Stimulated activated CD4-positive, alpha-beta T cell treated with anti-CD3 and anti-CD28 coated beads, Interleukin-4, amount 100 ng/mL, for 1 hour (primary cell): Measurements from ENCODE around the gene OGFOD1.

Source experiments
- DNase-seq: peaks from one replicate; pipeline ENCODE4 v3.0.0-alpha.2; 2020

OGFOD1 gene

DNA sequence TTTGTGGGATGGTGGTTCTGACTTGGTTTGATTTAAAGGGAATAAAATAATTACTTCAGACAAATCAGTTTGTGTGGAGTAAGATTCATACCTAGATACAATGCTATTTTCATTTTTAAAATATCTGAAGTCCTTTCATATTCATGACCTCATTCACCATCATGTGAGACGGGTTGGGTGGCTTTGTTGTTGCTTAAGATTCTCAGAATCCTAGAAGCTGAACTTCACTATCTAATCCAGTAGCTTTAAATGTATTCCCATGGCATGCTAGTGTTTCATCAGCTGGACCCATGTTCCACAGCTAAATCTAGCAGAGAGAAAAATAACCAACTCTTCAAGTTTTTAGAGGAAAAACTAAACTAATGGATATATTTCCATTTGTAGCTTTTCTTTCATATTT is 23.3 kb upstream of the OGFOD1 start:
- DNase-seq, result no peak

DNA sequence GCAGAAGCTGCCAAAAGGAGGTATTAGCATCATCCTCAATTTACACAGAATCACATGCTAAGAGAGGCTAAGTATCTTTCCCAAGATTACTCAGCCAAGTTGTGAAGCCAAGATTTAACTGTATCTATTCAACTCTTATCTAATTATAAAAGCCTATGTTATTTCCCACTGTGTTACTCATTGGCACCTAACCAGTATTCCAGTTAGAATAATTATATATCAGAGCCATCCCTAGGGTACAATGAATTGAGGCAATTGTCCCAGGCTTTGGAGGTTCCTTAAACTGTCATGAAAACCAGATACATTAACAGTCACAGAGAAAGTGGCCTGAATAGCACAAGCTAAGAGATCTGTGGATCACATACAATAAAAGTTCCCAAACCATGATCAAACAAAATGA is 15.1 kb upstream of the OGFOD1 start:
- DNase-seq, result no peak

DNA sequence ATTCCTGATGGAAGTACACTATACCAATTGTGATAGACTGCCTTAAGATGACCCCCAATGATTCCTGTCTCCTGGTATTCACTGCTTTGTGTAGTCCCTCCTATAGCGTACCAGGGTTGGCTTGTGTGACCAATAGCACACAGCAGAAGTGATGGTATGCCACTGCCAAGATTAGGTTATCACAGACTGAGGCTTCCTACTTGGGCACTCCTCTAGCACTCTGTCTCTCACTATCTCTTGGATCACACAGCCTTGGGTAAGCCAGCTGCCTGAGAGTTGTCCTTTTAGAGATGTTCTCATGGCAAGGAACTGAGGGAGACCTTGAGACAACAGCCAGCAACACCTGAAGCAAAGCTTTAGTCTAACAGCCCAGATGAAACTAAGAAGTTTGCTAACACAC is 13.3 kb upstream of the OGFOD1 start:
- DNase-seq, result no peak

DNA sequence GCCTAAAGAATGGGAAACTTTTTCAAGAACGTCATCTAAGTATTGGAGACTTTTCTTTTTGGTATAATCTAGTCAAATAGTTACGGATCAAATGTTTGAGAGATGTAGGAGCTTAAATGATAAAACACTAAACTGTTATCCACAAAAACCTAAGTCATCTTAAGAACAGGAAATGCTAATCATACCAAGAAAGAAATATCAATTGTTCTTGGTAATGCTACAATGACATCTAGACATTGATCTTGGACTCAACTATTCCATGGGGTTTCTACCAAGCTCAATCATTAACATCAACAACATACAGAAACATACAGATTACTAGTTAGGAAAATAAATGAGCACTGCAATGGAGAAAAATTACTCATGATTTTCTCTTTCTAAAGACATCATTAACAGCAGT is 4.1 kb upstream of the OGFOD1 start:
- DNase-seq, result no peak

DNA sequence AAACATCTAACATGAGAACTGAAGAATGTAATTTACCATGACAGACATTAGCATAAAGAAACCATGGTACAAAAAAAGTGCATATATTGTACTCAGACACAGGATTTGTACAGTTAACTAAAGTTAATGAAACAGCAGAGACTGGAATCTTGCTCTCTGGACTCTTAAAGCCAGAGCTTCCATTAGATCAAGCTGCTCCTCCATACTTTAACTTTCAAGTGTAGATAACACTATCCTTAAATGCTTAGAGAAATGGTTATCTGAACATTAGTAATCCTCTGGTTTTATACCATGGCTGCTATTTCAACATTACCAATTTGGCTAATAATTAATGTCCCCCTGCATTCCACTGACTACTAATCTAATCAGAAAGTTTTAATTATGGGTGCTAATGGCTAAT is 3.3 kb upstream of the OGFOD1 start:
- no peak for DNase-seq

DNA sequence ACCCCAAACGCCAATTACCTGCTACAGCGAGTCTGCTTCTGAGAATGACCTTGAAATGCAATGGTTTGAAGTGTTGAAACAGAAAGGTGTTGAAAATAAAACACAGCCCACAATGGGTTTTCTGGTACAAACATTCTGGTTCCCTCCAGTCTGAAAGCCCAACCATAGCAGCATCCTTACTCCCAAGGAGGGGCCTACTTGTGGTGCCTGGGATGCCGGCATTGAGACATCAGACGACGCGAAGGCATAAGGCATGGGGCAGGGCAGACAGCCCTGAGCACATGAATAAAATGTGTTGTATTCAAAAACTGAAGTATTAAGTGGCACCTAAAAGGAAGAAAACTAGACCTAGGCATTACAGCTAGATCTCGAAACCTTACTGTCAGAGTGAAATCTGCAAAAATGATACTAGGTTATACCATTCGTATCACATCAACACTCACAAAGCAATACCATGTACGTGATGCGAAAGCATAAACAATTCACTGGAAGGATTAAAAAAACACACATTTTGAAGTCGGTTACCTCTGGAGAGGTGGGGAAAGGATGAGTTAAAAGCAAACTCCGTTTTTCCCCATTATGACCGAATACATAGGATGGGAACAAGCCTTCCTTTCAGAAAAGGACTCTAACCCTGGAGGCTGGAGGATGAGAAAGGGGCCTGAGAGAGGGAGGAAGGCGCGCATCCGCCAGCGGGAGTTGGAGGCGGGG is 924 bp upstream of the OGFOD1 start:
- DNase-seq, result no peak

DNA sequence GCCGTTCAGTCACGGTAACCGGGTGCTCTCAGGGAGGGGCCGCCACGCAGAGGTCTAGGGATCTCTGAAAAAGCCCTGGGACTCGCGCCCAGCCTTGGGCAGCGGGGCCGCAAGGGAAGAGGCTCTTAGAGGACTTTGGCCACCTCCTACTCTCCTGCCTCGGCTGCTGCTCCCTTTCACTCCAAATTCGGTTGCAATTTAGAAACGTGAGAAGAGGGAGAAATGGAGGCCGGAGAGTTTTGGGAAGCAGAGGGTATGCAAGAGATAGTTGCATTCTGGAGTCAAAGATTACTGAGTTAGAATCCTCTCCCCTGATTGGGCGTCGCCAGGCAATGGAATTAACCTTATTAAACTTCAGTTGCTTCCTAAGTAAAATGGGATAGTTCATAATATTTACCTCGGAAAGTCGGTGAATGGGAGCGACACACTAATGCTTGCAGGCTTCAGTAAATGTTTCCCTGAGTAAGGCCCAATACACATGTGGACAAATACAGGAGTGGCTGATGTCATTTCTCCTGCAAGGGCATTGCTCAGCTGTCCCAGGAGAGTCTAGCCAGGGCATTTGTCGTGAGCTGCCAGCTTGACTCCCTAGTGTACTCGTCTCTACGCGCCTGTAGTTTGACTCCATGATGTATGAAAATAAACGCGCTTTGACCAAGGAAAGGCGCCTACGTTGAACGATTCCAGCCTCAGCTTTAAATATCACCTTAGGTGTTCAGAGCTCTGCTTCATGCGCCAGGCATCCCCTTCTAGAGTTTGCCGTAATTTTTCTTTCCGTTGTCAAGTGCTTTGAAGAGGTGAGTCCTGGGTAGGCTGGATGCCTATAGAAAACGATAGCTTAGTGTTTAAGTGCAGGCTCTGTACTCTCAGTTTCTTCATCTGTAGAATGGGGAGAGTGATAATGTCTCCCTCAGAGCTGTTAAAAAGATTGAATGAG is 667 bp downstream of the OGFOD1 start:
- peak; percentile 7 for DNase-seq

DNA sequence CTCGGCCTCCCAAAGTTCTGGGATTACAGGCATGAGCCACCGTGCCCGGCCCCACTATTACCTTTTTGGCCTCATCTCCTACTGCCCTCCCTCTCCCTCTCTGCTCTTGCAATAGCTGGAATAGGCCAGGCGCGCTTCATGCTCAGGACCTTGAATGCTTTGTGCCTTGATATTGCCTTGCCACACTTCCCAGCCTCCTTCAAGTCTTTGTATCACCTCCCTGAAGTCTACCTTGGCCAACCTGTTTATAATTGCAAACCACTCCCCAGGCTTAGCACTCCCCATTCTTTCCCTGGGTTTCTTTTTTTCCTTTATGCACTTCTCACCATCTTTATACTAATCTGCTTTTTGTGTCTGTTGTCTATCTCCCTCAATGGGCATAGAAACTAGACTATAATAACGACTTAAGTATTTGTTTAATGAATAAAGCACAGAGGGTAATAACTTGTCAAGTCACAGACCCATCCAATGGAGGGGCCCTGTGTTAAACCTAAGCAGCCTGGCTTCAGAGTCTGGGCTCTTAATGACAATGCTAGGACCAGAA is 6.6 kb downstream of the OGFOD1 start:
- no peak for DNase-seq

DNA sequence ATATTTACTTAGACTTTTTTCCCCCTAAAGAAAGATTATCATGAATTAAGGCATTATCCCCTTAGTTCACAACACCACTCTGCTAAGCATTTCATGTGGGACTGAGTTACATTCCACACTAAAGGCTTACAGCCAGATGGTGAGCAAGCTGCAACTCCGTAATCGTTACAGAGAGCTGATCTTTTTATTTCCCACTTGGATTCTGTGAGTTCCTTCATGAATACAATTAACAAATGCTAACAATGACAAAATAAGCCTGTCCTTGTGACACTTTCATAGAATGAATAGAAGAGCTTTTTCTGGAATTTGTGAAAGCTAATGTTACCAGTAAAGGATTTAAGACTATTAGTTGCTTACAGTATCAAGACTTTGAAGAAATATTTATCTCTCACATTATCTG is 8.7 kb downstream of the OGFOD1 start:
- DNase-seq, result no peak

DNA sequence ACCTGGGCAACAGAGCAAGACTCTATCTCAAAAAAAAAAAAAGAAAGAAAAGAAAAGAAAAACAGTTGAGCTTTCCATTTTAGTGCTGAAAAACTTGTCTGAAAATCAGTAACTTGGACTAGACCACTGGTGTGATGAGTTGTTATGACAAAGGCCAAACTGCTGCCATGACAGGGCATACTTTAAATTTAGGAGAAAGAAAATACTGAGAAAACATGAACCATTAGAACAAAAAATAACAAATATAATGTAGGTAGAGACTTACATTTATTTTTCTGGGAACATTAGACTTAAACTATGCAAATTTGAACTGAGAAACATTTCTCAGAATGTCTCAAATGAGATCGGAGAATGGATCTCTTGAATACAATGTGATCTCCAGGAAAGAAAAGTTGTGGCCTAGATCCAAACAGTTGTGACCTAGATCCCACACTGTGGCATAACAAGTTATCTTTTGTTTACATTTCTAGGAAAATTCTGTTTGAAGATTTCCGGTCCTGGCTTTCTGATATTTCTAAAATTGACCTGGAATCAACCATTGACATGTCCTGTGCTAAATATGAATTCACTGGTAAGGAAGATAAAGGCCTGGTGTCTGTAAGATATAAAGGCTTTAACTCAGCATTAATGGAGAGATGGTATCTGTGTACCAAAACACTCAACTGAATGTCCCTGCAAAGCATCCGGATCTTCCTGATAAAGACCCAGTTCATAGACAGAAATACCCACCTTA is 10.9 kb downstream of the OGFOD1 start:
- DNase-seq, result no peak

DNA sequence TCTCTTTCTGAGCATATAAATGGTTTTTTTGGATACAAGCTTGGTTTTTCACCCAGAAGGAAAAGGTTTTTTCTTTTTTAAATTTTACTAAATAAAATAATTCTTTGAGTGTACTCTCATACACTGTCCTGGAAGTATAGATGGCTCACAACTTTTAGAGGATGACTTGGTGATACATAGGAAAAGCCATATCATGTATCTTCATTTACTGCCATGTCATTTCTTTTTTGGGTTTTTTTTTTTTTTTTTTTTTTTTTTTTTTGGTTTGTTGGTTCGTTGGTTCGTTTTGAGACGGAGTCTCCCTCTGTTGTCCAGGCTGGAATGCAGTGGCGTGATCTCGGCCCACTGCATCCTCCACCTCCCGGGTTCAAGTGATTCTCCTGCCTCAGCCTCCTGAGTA is 11.8 kb downstream of the OGFOD1 start:
- no peak for DNase-seq

DNA sequence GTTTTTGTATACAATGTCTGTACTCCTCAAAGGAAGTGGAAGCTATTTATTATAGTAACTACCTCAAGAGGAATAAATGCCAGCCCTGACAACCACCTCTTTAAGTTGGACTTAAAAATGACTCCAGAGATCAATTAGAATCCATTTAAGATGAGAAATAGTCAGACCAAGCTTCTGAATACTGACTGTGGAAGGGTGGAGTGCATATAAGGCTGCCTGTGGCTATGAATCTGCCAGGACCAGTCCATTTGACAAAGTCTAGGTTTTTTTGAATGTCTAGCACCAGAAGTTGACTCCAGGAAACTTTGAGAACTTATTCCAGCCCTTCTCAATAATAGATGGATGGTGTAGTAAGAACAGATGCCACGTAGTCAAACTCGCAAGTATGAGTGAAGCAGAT is 15.0 kb downstream of the OGFOD1 start:
- DNase-seq, result no peak

DNA sequence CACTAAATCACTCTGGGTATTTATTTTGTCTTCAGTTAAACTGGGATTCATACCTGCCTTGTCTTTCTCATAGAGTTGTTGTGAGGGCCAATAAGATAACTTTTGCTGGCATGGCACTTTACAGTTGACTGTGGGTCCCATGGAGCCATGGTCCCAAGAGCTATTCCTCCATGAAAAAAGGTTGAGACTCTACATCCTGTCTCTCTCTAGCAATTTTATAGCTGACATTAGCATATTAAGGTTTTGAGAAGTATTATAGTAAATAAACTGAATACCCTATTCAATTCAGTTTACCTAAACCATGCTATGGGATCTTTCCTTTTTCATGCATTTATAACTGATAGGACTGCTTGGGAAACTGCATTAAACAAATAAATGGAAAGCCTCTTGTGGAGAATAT is 17.4 kb downstream of the OGFOD1 start:
- DNase-seq, result no peak

DNA sequence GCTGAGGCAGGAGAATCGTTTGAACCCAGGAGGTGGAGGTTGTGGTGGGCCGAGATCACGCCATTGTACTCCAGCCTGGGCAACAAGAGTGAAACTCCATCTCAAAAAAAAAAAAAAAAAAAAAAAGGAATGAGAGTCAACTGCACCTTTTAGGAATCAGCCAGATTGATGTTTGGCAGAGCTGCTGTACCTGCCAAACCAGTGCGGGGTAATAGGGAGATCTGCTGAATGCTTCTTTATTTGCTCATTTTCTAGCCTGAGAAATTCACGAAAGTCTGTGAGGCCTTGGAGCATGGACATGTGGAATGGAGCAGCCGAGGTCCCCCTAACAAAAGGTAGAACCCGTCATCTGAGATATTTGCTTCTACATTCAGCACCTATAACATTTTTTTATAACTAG is 18.4 kb downstream of the OGFOD1 start:
- DNase-seq, result no peak

DNA sequence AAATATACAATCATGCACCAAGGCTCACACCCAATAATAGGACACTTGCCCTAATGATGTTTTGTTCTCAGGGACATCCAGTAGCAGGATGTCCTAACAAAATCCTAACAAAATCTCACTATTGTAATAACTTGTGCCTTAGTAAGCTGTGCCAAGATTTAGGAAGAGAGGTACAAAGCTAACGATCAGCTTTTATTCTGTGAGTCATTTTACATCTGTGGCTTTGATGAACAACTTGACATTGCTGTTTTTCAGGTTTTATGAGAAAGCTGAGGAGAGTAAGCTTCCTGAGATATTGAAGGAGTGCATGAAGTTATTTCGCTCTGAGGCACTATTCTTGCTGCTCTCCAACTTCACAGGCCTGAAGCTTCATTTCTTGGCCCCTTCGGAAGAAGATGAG is 18.9 kb downstream of the OGFOD1 start:
- no peak for DNase-seq

DNA sequence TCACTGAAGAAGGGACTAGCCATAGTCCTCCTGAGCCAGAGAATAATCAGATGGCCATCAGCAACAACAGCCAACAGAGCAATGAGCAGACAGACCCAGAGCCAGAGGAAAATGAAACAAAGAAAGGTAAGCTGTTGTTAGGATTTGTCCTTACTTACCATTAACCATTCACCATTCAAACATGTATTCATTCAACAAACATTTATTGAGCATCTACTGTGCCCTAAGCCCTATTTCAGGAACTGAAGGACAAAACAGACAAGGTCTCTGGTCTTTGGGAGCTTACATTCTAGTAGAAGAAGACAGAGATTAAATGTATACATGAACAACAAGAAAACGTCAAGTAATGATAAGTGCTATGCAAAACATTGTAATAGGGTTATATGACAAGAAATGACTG is 19.3 kb downstream of the OGFOD1 start:
- no peak for DNase-seq

DNA sequence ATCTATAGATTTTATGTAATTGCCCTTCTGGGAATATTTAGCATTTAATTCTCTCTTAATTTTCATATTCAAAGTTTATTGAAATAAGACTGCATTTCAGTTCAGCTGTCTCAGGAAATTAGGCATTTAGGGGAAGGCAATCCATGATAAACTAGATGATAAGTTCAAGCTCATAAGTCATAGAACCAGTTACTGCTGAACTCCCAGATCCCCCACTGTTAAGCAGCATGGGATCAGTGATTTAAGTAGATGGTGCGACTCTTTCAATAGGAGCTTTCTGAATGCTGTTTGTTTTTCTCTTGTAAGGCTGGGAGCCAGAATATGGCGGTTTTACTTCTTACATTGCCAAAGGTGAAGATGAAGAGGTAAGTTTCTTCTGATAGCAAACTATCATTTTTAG is 23.8 kb downstream of the OGFOD1 start:
- no peak for DNase-seq

DNA sequence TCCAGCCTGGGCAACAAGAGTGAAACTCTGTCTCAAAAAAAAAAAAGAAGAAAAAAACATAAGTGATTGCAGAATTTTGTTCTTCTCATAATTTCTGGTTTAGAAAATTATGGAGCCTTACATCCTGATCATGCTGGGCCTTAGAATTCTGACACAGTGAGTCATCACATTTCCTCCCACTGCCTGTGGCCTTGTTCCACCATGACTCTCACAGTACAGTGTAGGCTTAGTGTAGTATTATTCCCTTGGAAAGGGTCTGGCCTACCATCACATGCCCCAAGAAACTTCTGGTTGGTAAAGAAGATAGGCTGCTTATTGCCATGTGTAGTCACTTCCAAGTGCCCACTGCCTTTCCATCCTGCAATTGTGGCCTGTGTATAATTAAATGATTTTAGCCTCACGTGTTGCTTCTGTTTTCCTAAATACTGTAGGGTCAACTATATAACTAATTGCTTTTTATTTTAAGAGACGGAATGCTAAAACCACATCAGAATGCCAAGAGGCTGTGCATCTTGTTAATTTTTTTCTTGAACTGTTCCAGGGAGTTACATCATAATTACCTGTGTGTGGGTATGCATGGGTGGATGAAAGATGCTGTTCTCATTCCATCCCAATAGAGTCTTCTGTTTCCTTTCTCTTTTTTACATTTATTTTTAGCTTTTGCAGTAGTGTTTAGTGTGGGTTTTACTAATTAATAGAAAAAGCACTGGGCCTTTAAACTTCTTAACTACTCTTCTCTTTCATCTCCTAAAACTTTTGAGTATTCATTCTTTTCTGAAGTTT is 25.9 kb downstream of the OGFOD1 start:
- no peak for DNase-seq

DNA sequence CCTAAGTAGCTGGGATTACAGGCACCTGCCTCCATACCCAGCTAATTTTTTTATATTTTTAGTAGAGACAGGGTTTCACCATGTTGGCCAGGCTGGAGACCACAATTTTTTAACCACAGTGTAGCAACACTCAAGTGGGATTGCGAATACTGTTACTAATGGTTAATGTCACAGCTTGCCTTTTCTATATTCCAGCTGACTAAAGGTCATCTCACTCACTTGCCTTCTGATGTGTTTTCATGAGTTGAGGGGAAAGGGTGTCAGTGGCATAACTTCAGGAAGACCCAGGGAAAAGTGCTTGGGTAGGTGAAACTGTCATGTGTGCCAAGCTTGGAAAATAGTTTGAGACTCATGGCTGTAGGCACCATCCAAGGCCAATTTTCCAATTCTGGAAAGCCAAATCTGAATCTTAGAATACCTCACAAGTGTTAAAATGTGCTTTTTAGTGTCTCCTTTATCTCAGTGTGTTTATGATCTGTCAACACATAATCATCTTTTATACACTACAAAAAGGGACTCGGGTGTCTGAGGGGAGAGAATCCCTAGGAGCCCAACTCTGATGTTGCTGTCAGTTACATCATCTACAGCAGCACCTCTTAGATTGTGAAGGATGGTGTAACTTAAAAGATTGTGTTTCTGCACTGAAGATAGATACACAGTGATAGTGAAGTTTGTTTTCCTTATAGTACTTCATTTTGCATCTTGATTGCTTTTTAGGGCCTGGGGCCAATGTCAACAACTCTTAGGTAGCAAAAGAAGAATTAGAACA is 27.1 kb downstream of the OGFOD1 start:
- DNase-seq, result no peak

DNA sequence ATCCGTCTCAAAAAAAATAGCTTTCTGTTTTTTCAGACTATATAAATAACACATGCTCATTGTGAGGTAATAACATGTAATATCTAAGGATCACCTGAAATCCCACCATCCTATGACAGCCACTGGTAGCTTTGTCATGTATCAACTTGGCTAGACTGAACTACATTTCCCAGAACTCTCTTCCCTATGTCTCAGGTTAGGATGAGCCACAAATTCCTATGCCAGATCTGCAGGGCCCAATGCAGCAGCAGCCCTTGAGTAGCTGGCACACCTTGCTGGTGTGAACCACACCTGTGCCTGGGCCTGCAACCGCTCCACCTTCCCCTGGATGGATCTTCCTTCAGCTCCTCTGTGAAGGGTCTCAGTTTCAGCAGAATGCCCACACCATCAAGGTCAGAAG is 28.1 kb downstream of the OGFOD1 start:
- no peak for DNase-seq

DNA sequence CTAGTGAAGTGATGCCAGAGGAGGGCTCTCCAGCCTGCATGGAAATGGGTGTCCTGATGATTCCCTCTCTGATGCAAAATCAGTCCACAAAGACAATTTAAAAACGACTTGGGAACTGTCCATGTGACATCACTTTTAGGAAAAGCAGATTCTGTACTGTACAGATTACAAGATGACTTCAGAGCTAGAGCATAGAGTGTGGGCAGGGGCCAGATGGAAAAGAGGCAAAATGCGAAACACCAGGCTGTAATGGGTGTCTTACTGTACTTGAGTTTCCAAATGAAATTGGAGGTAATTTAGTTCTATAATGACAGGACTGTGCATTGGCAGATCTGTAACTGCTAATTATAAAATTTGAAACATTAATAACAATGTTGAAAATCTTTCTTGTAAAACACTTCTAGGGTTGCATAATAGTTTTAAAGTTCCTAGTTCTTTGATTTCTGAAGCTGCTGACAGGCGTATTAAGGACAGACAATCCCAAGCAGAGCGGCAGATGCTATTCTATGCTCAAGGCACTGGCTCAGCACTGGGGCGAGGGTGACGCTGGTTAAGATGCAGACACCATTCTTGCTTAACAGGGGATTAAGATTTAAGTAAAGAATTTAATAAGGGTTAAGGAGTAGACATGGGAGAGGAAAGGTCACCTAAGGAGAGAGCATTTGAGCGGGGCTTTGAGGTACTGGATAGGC is 29.6 kb downstream of the OGFOD1 start:
- DNase-seq, result no peak
